ENCODE measurements around the gene RTKN2. TPM values are rescaled to one million over a fixed set of nuclear protein-coding genes. Genes with fewer than 3 reads are reported as not detected.

The RTKN2 gene
- total and polyA plus RNA-seq, 2 experiments from 2014 or later, result 0.68 to 6.6 TPM

- H3K27ac ChIP-seq, result no peak overlapping the region
These were observed 38.1 kb downstream of the RTKN2 start for GRCh38 chr10:62230344-62231121.

GRCh38 chr10:62225362-62225761 lies 43.3 kb downstream of the RTKN2 start:
- 95% methylated on average over 3 of the region's 3 CpGs for WGBS (ENCODE audit: low lambda C conversion rate, missing lambda C conversion rate)
- Histone ChIP-seq H3K4me2 (no peak overlapping the region), H3K4me3 (no peak overlapping the region), H3K79me2 (no peaks in the 10 kb centered on the region), H2AFZ (no peak overlapping the region), H3K36me3 (replicated peaks; ENCODE audit: insufficient read depth, low read depth) (no peaks in the 10 kb centered on the region), H3K9me2 (replicated peaks; ENCODE audit: insufficient read depth) (no peaks in the 10 kb centered on the region), H3K9me3 (ENCODE audit: low read depth) (no peaks in the 10 kb centered on the region), H3K27ac (no peak overlapping the region), H3K27me3 (no peaks in the 10 kb centered on the region), H4K20me1 (ENCODE audit: insufficient read depth, poor library complexity, severe bottlenecking) (no peaks in the 10 kb centered on the region), H3K4me1 (ENCODE audit: insufficient read depth) (no peaks in the 10 kb centered on the region)
- no peak for TF ChIP-seq CTCF (IDR thresholded peaks at IDR 0.05; ENCODE audit: poor library complexity)
- TF ChIP-seq EZH2 (IDR thresholded peaks at IDR 0.05; ENCODE audit: borderline replicate concordance), result no peak
- TF ChIP-seq EZH2phosphoT487 (IDR thresholded peaks at IDR 0.05; ENCODE audit: low read depth, severe bottlenecking, unreplicated experiment), result no peak
- DNase-seq (ENCODE audit: low spot score), result no peak

More at GRCh38 chr10:62230344-62231121, 38.1 kb downstream of the RTKN2 start:
- no peak for DNase-seq (ENCODE audit: low spot score)
- Histone ChIP-seq H3K79me2 (no peaks in the 10 kb centered on the region), H3K4me1 (ENCODE audit: insufficient read depth) (peaks cover 13% of the 10 kb centered on the region), H3K27me3 (no peaks in the 10 kb centered on the region), H4K20me1 (ENCODE audit: insufficient read depth, poor library complexity, severe bottlenecking) (no peaks in the 10 kb centered on the region), H3K9me3 (ENCODE audit: low read depth) (no peaks in the 10 kb centered on the region), H2AFZ (no peak overlapping the region), H3K36me3 (replicated peaks; ENCODE audit: insufficient read depth, low read depth) (no peaks in the 10 kb centered on the region), H3K4me2 (no peak overlapping the region), H3K4me3 (no peak overlapping the region), H3K9me2 (replicated peaks; ENCODE audit: insufficient read depth) (no peaks in the 10 kb centered on the region)
- no peak for TF ChIP-seq EZH2phosphoT487 (IDR thresholded peaks at IDR 0.05; ENCODE audit: low read depth, severe bottlenecking, unreplicated experiment)
- TF ChIP-seq CTCF (IDR thresholded peaks at IDR 0.05; ENCODE audit: poor library complexity), result no peak
- no peak for TF ChIP-seq EZH2 (IDR thresholded peaks at IDR 0.05; ENCODE audit: borderline replicate concordance)
- 97% methylated on average over 4 of the region's 4 CpGs for WGBS (ENCODE audit: low lambda C conversion rate, missing lambda C conversion rate)

GRCh38 chr10:62224606-62225005 lies 44.0 kb downstream of the RTKN2 start:
- Histone ChIP-seq H3K79me2 (no peaks in the 10 kb centered on the region), H3K4me1 (ENCODE audit: insufficient read depth) (no peaks in the 10 kb centered on the region), H4K20me1 (ENCODE audit: insufficient read depth, poor library complexity, severe bottlenecking) (no peaks in the 10 kb centered on the region), H3K27me3 (no peaks in the 10 kb centered on the region), H2AFZ (no peak overlapping the region), H3K4me3 (no peak overlapping the region), H3K4me2 (no peak overlapping the region), H3K9me3 (ENCODE audit: low read depth) (no peaks in the 10 kb centered on the region), H3K27ac (no peak overlapping the region), H3K9me2 (replicated peaks; ENCODE audit: insufficient read depth) (no peaks in the 10 kb centered on the region), H3K36me3 (replicated peaks; ENCODE audit: insufficient read depth, low read depth) (no peaks in the 10 kb centered on the region)
- TF ChIP-seq EZH2phosphoT487 (IDR thresholded peaks at IDR 0.05; ENCODE audit: low read depth, severe bottlenecking, unreplicated experiment) (no peak), EZH2 (IDR thresholded peaks at IDR 0.05; ENCODE audit: borderline replicate concordance) (no peak), CTCF (IDR thresholded peaks at IDR 0.05; ENCODE audit: poor library complexity) (no peak)
- WGBS (ENCODE audit: low lambda C conversion rate, missing lambda C conversion rate), result 89% methylated on average over 1 of the region's 1 CpG
- peak; percentile 30 for DNase-seq (ENCODE audit: low spot score)

All from hepatocyte (in vitro differentiated cells).